Activated CD4-positive, alpha-beta T cell treated with anti-CD3 and anti-CD28 coated beads for 4 hours (primary cell): Measurements from ENCODE around the gene TSR2.

Source experiments
- DNase-seq, 2 donors: peaks; one replicate each; pipeline ENCODE4 v3.0.0-alpha.2; 2020

The TSR2 gene

GRCh38 chrX:54439960-54440871 is at the start of gene TSR2:
TSS of gene TSR2 (plus strand) at chrX:54440404. CDS start at chrX:54440422, 18 bp downstream.
- peak; percentile 68 for DNase-seq

GRCh38 chrX:54397113-54397512 is 43.1 kb upstream of the TSR2 start:
- DNase-seq = no peak

- no peak for DNase-seq
These were observed 32.9 kb upstream of the TSR2 start for GRCh38 chrX:54407266-54407665.

- DNase-seq = no peak
These were observed 28.5 kb upstream of the TSR2 start for GRCh38 chrX:54411732-54412131.

- no peak for DNase-seq
These were observed 26.5 kb upstream of the TSR2 start for GRCh38 chrX:54413753-54414152.

- DNase-seq = no peak
These were observed 24.5 kb upstream of the TSR2 start for GRCh38 chrX:54415534-54416350.

- DNase-seq = no peak
These were observed 23.2 kb upstream of the TSR2 start for GRCh38 chrX:54416965-54417364.

GRCh38 chrX:54419559-54420302 is 20.5 kb upstream of the TSR2 start:
- DNase-seq = no peak

- no peak for DNase-seq
These were observed 18.0 kb upstream of the TSR2 start for GRCh38 chrX:54422168-54422567.

- no peak for DNase-seq
These were observed 16.9 kb upstream of the TSR2 start for GRCh38 chrX:54423161-54423888.

GRCh38 chrX:54427837-54428424 is 12.3 kb upstream of the TSR2 start:
- no peak for DNase-seq

- DNase-seq = no peak
These were observed 9.7 kb upstream of the TSR2 start for GRCh38 chrX:54430519-54430918.

GRCh38 chrX:54435121-54435520 is 5.1 kb upstream of the TSR2 start:
- no peak for DNase-seq

- DNase-seq = no peak
These were observed 2.6 kb downstream of the TSR2 start for GRCh38 chrX:54442790-54443189.

GRCh38 chrX:54444752-54445151 is 4.5 kb downstream of the TSR2 start:
- DNase-seq = no peak

- no peak for DNase-seq
These were observed 5.9 kb downstream of the TSR2 start for GRCh38 chrX:54446084-54446483.

GRCh38 chrX:54447461-54447860 is 7.3 kb downstream of the TSR2 start:
- DNase-seq = no peak

- no peak for DNase-seq
These were observed 9.7 kb downstream of the TSR2 start for GRCh38 chrX:54449929-54450328.

- DNase-seq = no peak
These were observed 12.7 kb downstream of the TSR2 start for GRCh38 chrX:54452920-54453319.

GRCh38 chrX:54470054-54470760 is 30.0 kb downstream of the TSR2 start:
- DNase-seq = no peak
